GM23338 (cell line): ENCODE measurements around the gene LOXL3. TPM values are rescaled to one million over a fixed set of nuclear protein-coding genes. Genes with fewer than 3 reads are reported as not detected.

Experiments used
- ATAC-seq: fragments of 200-7000 bp; cut with Tn5 transposase; 3 replicates; pipeline ENCODE4 v1.9.1; 2020
- DNase-seq: peaks from one replicate; pipeline ENCODE4 v3.0.0-alpha.2; 2015; ENCODE audit warnings: low spot score
- H2AFZ ChIP-seq: fragments of 200-600 bp; sonication (generic); 2 replicates; pipeline ENCODE4 v1.8.0; 2016; ENCODE audit warnings: antibody characterized with exemption, mild to moderate bottlenecking, moderate library complexity
- H3F3A ChIP-seq: fragments of 200-600 bp; sonication (generic); replicated peaks from 2 replicates; pipeline ENCODE4 v1.8.0; 2017; ENCODE audit warnings: antibody characterized with exemption, mixed run types, low read depth
- H3K27ac ChIP-seq: fragments of 200-600 bp; sonication (generic); 2 replicates; pipeline ENCODE4 v1.6.1; 2016; ENCODE audit warnings: low read depth
- H3K27me3 ChIP-seq: fragments of 200-600 bp; sonication (generic); 2 replicates; pipeline ENCODE4 v1.8.0; 2016; ENCODE audit warnings: mild to moderate bottlenecking, mixed run types, moderate library complexity; ENCODE audit not compliant: insufficient read depth
- H3K36me3 ChIP-seq: fragments of 200-600 bp; sonication (generic); 2 replicates; pipeline ENCODE4 v1.8.0; 2016; ENCODE audit warnings: mild to moderate bottlenecking; ENCODE audit not compliant: insufficient read depth
- H3K4me1 ChIP-seq: fragments of 200-600 bp; sonication (generic); 2 replicates; pipeline ENCODE4 v1.8.0; 2016; ENCODE audit warnings: mild to moderate bottlenecking, moderate library complexity; ENCODE audit not compliant: insufficient read depth
- H3K4me2 ChIP-seq: fragments of 200-600 bp; sonication (generic); 2 replicates; pipeline ENCODE4 v1.7.1; 2017; ENCODE audit warnings: mixed run types
- H3K4me3 ChIP-seq: fragments of 200-600 bp; sonication (generic); 2 replicates; pipeline ENCODE4 v1.6.1; 2016; ENCODE audit warnings: mixed run types
- H3K79me2 ChIP-seq: fragments of 200-600 bp; sonication (generic); replicated peaks from 2 replicates; pipeline ENCODE4 v1.8.0; 2017; ENCODE audit warnings: mild to moderate bottlenecking; ENCODE audit not compliant: insufficient read depth
- H3K9me2 ChIP-seq: fragments of 200-600 bp; sonication (generic); 2 replicates; pipeline ENCODE4 v1.8.0; 2017; ENCODE audit not compliant: insufficient read depth
- H4K20me1 ChIP-seq: fragments of 200-600 bp; sonication (generic); replicated peaks from 2 replicates; pipeline ENCODE4 v1.8.0; 2017; ENCODE audit warnings: mild to moderate bottlenecking; ENCODE audit not compliant: insufficient read depth
- H3K27ac Mint-ChIP-seq: 2 replicates; pipeline ENCODE4 v1.8.0; 2020; ENCODE audit warnings: inconsistent platforms, mild to moderate bottlenecking, moderate library complexity, mixed read lengths
- H3K27me3 Mint-ChIP-seq: 3 replicates; pipeline ENCODE4 v1.8.0; 2022; ENCODE audit warnings: low read depth, mild to moderate bottlenecking, moderate library complexity, mixed read lengths, inconsistent platforms; ENCODE audit not compliant: insufficient read depth, poor library complexity
- H3K36me3 Mint-ChIP-seq: 3 replicates; pipeline ENCODE4 v1.8.0; 2021; ENCODE audit warnings: low read depth, mild to moderate bottlenecking, inconsistent platforms, moderate library complexity, mixed read lengths
- H3K4me1 Mint-ChIP-seq: 3 replicates; pipeline ENCODE4 v1.8.0; 2020; ENCODE audit warnings: mild to moderate bottlenecking, inconsistent platforms, mixed read lengths
- H3K4me3 Mint-ChIP-seq: 3 replicates; pipeline ENCODE4 v1.8.0; 2021; ENCODE audit warnings: moderate library complexity, mild to moderate bottlenecking, inconsistent platforms, mixed read lengths
- H3K9me3 Mint-ChIP-seq: 3 replicates; pipeline ENCODE4 v1.8.0; 2020; ENCODE audit warnings: moderate library complexity, mild to moderate bottlenecking, inconsistent platforms, mixed read lengths
- EZH2 ChIP-seq: fragments of 200-600 bp; sonication (generic); IDR thresholded peaks from one replicate; pipeline ENCODE4 v1.8.0; 2017; ENCODE audit warnings: antibody characterized with exemption, mild to moderate bottlenecking, low read depth; ENCODE audit not compliant: unreplicated experiment
- NANOG ChIP-seq: IDR thresholded peaks from 2 replicates; pipeline ENCODE4 v1.6.1; 2016; ENCODE audit warnings: antibody characterized with exemption, borderline replicate concordance
- ZNF114 ChIP-seq: fragments of 250-450 bp; sonication (Bioruptor Pico); IDR thresholded peaks from 2 replicates; pipeline ENCODE4 v1.5.0; 2020; ENCODE audit warnings: mild to moderate bottlenecking, moderate library complexity
- ZNF462 ChIP-seq: fragments of 250-450 bp; sonication (Bioruptor Pico); IDR thresholded peaks from 2 replicates; pipeline ENCODE4 v1.5.0; 2020; ENCODE audit warnings: mild to moderate bottlenecking, moderate library complexity
- polyA plus RNA-seq: library from polyadenylated mRNA; unstranded; fragments of >200 nt; fragmentation: Nextera tagmentation; extraction: Ambion mirVana; gene quantifications from 2 replicates; pipeline ENCODE4 v1.2.1, GENCODE V29; 2016
- total RNA-seq: library from RNA; depleted of rRNA; stranded (reverse); fragments of >200 nt; shearing (Covaris generic); gene quantifications from 2 replicates; pipeline ENCODE4 v1.2.3, GENCODE V29; 2014

The LOXL3 gene
- total and polyA plus RNA-seq, 2 experiments from 2014 or later: 4.7 to 14.9 TPM

- H3K36me3 Mint-ChIP-seq: no peaks in the 10 kb centered on the region; the same call in 2 of the 3 replicates
- no peak overlapping the region for H3K27ac ChIP-seq
These were observed 1.9 kb upstream of the LOXL3 start for GRCh38 chr2:74555610-74556103.

GRCh38 chr2:74554820-74555531 is 1.2 kb upstream of the LOXL3 start:
- TF ChIP-seq EZH2 (peak; percentile 35), ZNF462 (no peak)
- H3K4me3 ChIP-seq: peak overlapping the region; percentile 93
- peak overlapping the region; percentile 93 for H3K4me3 Mint-ChIP-seq
- peak; percentile 58 for ATAC-seq
- peaks cover 85% of the 10 kb centered on the region for H3K27me3 ChIP-seq
- peaks cover 22% of the 10 kb centered on the region for H3K4me1 Mint-ChIP-seq
- H3K9me2 ChIP-seq: no peaks in the 10 kb centered on the region
- H3K36me3 ChIP-seq: no peaks in the 10 kb centered on the region
- H4K20me1 ChIP-seq: no peaks in the 10 kb centered on the region
- no peaks in the 10 kb centered on the region; the same call in 1 of the 2 replicates for H3F3A ChIP-seq
- no peaks in the 10 kb centered on the region for H3K9me3 Mint-ChIP-seq
- peak overlapping the region; percentile 96 for H3K4me2 ChIP-seq
- H3K27ac Mint-ChIP-seq: peak overlapping the region; percentile 54
- peaks cover 20% of the 10 kb centered on the region for H3K4me1 ChIP-seq
- DNase-seq: peak; percentile 66
- H3K27ac ChIP-seq: no peak overlapping the region
- H2AFZ ChIP-seq: peak overlapping the region; percentile 99
- peaks cover 76% of the 10 kb centered on the region for H3K27me3 Mint-ChIP-seq
- no peaks in the 10 kb centered on the region; the same call in 2 of the 3 replicates for H3K36me3 Mint-ChIP-seq
- H3K79me2 ChIP-seq: no peaks in the 10 kb centered on the region

More at GRCh38 chr2:74555610-74556103, 1.9 kb upstream of the LOXL3 start:
- ATAC-seq (no peak), DNase-seq (peak; percentile 36)
- TF ChIP-seq NANOG (no peak), ZNF114 (CRISPR knock-in tag) (no peak), EZH2 (peak; percentile 29)
- H3K4me3 Mint-ChIP-seq: peak overlapping the region; percentile 93
- H3F3A ChIP-seq: no peaks in the 10 kb centered on the region; the same call in 1 of the 2 replicates
- peak overlapping the region; percentile 96 for H3K4me2 ChIP-seq
- H3K27ac Mint-ChIP-seq: no peak overlapping the region
- H3K9me2 ChIP-seq: no peaks in the 10 kb centered on the region
- no peaks in the 10 kb centered on the region for H3K79me2 ChIP-seq
- H3K27me3 Mint-ChIP-seq: peaks cover 70% of the 10 kb centered on the region
- no peaks in the 10 kb centered on the region for H4K20me1 ChIP-seq
- H3K4me3 ChIP-seq: peak overlapping the region; percentile 93
- H3K27me3 ChIP-seq: peaks cover 78% of the 10 kb centered on the region
- H3K9me3 Mint-ChIP-seq: no peaks in the 10 kb centered on the region
- peaks cover 24% of the 10 kb centered on the region for H3K4me1 Mint-ChIP-seq
- H2AFZ ChIP-seq: peak overlapping the region; percentile 99; the same call in 1 of the 2 replicates
- peaks cover 25% of the 10 kb centered on the region for H3K4me1 ChIP-seq
- no peaks in the 10 kb centered on the region for H3K36me3 ChIP-seq
